COLO829 (cell line): Measurements from ENCODE around the gene CCDC152.

Source experiments
- DNase-seq: peaks from one replicate; pipeline ENCODE4 v3.0.0; 2012; ENCODE audit warnings: low spot score

The CCDC152 gene

GRCh38 chr5:42781584-42781983 lies 25.0 kb downstream of the CCDC152 start:
- DNase-seq, result no peak

GRCh38 chr5:42784132-42784531 lies 27.5 kb downstream of the CCDC152 start:
- no peak for DNase-seq

GRCh38 chr5:42785756-42786155 lies 29.1 kb downstream of the CCDC152 start:
- no peak for DNase-seq

- no peak for DNase-seq
Observed at GRCh38 chr5:42787073-42787472, 30.5 kb downstream of the CCDC152 start.

GRCh38 chr5:42787845-42788244 lies 31.2 kb downstream of the CCDC152 start:
- no peak for DNase-seq

- no peak for DNase-seq
Observed at GRCh38 chr5:42791151-42791550, 34.5 kb downstream of the CCDC152 start.

- no peak for DNase-seq
Observed at GRCh38 chr5:42798284-42799240, 41.9 kb downstream of the CCDC152 start.

- DNase-seq, result no peak
Observed at GRCh38 chr5:42799241-42799608, 42.6 kb downstream of the CCDC152 start.

GRCh38 chr5:42799668-42800114 lies 43.1 kb downstream of the CCDC152 start:
- no peak for DNase-seq

GRCh38 chr5:42800748-42801330 lies 44.2 kb downstream of the CCDC152 start:
- DNase-seq, result no peak

GRCh38 chr5:42801516-42802166 lies 45.0 kb downstream of the CCDC152 start:
- no peak for DNase-seq

GRCh38 chr5:42804717-42805339 lies 48.2 kb downstream of the CCDC152 start:
- no peak for DNase-seq

GRCh38 chr5:42806004-42806700 lies 49.5 kb downstream of the CCDC152 start:
- no peak for DNase-seq

GRCh38 chr5:42806701-42807262 lies 50.2 kb downstream of the CCDC152 start:
- DNase-seq, result no peak

GRCh38 chr5:42807722-42808447 lies 51.3 kb downstream of the CCDC152 start:
- DNase-seq, result no peak

- DNase-seq, result no peak
Observed at GRCh38 chr5:42808888-42809611, 52.4 kb downstream of the CCDC152 start.

GRCh38 chr5:42810834-42811590 lies 54.4 kb downstream of the CCDC152 start:
- DNase-seq, result no peak

- DNase-seq, result no peak
Observed at GRCh38 chr5:42811591-42812446, 55.2 kb downstream of the CCDC152 start, which contains the start of gene SELENOP. SELENOP (minus strand) TSS chr5:42811892; CDS start chr5:42808353, 3,539 bp downstream.
